GM19455 (cell line): ENCODE results near the gene HOXB6.

Experiments used
- ATAC-seq: cut with Tn5 transposase; IDR thresholded peaks from one replicate; pipeline ENCODE4 v1.9.1; 2021; ENCODE audit not compliant: unreplicated experiment

HOXB6 gene

DNA sequence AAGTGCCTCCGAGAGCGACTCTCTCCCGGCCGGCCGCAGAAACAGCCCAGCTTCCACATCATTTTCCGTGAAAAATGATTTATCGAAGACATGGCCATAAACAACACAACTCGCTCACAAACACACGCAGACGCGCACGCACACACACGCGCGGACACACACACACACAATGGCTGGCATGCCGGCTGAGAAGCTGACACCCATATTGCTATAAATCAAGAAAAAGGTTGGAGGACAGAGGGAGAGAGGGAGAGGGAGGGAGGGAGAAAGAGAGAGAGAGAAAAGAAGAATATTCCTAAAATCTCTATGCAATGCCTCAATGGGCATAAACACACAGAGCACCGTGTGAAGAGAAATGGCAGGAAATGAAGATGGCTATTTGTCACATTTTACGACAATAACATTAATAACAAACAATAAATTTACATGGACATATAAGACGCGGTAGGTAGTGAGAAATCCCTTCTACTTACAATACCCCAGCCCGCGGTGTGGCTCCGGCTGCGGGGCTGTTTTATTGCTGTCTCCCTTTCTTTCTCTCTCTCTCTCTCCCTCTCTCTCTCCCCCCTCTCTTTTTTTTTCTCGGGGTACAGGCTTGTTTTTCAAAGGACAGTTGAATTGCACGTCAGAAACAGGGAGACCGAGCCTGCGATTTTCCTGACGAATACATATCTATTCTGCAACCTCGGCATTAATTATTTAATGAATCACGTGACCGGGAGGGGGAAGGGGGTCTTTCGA, 36.1 kb downstream of the HOXB6 start:
- no peak for ATAC-seq

DNA sequence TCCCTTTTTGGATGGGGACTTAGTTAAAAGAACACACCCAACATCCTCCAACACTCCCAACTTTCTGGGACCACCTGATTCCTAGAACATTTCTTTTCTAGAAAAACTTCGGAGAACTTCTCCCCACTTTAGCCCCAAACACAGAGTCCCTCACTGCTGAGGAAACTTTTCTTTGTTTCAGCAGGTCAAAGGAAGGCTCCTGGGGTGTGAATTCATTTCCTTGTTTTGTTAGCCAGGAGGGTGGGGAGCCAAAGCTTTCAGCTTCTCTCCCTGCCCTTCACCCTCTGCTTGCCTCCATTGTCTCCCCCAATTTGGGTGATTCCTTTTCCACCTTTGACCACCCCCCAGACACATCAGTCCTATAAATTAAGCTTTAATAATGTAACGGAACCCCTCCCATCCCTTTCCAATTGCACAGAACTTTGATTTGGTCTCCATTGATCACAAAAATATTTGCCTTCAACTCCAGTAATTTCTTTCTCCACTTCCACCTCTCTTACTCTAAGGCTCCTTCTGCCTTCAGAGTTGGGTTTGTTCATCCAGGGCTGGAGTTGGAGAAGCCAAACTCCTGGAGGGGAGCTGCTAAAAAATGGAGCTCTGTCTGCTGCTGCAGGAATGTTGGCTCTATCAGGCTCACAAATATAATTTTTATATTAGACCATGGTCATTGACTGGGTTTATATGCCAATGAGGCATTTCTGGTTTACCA, 37.0 kb downstream of the HOXB6 start:
- ATAC-seq: no peak

DNA sequence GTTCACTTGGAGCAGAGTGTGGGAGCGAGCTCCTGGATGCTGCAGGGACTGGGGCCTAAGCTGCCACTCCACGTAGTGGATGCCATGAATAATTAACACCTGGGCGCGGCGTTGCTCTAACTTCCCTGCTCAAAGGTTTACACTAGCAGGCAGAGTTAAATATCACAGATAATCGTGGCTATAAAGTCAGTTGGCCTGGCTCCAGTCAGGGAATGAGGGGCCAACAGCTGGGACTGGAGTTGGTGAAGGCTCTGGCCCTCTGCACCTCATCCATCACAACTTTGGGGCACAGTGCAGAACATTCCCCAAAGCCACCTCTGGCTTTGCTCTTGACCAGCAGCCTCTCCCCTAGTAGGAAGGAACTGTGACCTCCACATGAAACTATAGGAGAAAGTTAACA, 37.6 kb downstream of the HOXB6 start:
- no peak for ATAC-seq

DNA sequence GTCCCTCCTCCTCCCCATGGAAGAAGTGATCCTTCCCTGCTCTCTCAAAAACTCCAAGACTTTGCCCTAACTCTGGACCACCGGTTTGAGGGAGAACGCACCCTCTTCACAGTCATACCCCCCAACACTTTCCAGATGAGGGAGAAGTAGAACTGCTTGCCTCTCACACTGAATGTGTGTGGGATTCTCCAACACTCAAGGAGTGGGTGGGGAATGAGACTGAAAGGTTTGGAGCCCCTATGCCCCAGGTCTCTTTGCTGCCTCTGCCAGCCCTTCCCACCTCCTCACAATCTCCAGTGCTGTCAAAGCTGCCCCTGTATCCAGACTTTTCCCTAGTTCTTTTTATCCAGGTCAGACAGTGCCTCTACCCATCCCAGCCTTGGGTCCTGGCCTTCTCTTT, 38.1 kb downstream of the HOXB6 start:
- no peak for ATAC-seq

DNA sequence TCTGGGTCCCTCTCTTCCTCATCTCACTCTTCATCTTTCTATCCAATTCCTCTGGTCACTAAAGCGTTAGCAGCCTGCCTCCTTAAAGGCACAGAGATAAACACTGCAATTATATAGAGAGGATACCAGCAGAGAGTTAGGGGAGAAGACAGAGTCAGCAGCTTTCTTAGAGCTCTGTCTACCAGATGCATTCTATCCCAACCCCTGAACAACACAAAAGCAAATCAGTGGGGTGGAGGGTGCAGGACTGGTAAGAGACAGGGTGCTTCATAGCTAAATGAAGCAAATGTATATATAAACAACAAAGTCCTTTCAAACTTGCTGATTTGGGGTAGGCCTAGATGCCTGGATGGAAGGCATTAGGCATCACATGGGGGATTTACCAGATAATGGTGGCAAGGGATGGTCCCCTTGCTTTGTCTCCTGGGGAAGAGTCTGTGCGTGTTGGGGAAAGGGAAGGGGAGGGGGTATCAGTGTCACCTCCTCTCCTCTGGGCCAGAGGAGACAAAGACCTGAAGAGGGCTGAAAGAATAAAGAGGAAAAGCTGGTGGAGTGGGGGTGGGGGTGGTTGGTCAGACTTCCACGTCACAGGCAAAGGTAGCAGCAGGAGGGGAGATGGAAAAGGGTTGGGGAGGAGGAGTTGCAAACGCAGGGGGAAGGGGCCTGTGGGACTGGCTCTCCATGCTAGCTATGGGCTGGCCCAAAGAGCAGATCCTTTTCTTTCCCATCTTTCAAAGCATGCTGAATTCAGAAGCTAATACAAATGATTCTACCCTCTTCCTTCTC, 38.7 kb downstream of the HOXB6 start:
- ATAC-seq: no peak

DNA sequence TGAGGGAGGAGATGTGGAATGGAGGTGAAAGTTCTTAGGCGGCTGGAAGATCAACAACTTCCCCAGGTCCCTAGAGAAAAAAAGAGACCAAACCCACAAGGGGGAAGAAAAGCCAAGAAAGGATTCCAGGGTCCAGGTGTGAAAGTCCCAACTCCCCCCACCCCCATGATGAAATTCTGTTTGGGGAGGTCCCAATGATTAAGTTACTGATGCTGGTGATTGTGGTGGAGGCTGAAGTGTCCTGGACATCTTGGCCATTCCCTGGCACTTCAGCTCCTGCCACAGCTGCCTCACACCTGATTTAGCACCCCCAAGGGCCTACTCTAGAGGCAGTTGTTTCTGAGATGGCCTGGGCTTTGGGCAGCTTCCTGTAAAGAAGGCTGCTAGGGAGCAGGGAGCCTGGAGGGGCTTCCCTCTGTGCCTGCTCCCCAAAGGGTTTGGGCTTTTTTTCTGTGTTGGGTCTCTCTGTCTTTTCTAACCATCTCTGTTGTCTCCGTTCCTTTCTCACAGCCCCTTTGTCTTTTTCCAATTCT, 39.7 kb downstream of the HOXB6 start:
- ATAC-seq: no peak

DNA sequence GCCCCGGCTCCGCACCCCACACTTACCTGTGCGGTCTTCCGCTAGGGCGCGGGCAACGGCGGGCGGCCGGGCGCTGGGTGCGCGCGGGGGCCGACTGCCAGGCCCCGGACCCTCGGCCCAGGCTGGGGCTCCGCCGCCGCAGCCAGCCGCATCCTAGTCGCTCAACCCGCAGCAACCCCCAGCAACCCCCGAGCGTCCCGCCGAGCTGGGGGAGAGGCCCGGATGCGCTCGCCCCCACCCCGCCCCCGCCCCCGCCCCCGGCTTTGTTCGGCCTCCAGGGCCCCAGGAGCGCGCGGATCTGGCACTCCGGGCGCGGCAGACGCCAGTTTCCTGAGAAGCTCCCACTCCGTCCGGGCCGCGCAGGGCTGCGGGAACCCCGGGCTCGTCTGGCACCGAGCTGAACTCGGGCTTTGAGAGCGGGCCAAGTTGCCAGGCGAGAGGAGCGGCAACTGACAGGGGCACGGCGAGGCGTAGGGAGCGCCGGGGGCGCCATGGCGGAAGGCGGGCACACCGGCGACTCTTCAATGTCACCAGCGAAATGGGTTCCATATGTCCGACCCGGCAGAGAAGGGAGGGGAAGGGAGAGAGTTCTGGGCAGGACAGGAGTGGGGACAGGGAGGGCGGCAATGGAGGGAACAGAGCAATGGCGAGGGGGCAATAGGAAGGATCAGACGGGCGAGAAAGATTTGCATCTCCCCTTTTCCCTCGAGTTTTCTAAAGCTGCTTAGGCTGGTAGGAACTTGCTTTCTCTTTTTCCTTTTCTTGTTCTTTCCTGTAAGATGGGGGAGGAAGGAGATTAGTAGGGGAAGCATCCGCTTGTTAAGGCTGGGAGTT, 40.4 kb downstream of the HOXB6 start:
- no peak for ATAC-seq

DNA sequence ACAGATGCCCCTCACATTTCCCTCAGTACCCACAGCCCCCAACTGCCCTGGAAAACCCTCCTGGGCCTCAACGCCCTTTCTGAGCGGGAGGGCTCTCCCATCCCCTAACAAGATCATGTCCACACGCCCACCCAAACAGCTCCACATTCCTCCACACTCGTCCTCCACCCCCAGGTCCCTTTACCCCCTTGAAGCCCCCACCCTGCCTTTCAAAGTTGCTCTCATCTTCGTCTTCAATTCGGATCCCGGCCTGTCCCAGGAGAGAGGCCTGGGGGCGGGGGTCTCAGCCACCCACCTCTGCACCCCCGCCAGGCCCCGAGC, 41.0 kb downstream of the HOXB6 start:
- no peak for ATAC-seq

DNA sequence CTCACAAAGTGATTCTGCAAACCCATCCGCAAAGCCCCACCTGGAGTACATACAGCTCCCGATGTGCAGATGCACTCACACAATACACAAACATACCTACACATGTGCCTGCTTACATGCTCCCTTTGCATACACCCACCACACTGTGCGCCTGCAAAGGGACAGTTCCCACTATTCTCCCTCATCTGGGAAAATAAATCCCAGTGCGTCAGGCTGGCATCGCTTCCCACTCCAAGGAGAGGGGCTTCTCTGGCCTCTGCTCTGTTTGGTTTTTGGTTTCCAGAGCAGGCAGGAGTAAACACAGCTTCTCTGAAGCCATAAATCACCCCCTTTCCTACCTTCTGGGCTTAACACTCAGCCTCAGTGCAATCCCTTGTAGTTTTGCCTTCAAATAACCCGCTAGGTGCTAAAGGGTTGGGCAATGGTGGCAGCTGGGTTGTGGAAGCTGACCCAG, 41.4 kb downstream of the HOXB6 start:
- ATAC-seq: no peak

DNA sequence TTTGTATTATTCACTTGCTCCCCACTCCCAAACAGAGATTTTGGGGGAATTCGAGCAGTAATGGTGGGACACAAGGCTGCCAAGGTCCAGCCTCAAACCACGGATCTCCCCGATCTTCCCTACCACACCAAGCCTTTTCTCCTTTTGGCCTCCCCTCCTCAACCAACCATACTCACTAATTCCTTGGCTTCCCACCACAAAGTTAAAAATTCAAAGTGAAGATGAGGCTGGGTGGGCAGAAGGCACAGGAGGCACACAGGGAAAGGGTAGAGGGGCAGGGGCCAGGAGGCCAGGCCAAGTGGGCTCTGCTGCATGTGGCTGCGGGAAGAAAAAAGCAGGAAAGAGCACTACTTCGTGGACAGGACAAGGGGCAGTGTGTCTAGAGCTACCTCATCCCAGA, 41.9 kb downstream of the HOXB6 start:
- ATAC-seq: no peak

DNA sequence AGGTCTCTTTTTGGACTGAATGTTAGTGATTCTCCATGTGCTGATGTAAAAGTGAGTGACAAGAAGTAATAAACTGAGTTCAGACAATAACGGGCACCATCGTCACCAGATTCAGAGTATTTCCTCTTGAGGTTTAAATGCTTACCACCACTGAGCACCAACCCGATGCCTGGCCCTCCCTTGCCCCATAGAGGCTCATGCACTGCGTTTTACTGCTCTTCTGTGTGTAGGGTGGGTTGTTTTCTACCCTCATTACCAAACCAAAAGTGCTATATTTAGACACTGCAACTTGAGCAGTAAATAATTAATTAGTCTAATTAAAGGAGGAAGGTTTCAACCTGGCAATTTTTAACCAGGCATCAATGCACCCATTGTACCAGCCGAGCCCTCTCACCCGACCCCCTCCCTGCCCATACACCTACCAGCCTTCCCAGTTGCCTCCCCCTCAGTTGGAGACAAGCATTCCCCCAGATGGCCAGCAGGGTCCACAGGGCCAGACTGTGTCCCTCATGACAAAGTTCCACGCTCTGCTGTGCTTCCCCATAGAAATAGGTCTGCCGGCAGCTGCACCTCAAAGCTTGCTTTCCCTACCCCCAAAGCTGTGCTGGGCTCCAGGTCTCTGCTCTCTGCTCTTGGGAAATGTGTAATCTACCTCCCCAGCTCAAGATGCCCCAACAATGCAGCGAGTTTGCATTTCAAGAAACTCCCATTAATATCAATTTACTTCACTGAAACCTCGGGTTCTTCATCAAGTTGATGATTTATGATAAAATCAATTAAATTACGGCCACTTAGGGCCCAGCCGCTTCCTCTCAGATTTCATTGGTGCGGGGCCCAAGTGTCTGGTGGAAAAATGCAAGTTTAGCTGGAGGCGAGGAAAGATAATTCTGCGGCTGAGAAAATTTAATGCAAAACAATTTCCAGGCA, 42.6 kb downstream of the HOXB6 start:
- ATAC-seq: no peak

DNA sequence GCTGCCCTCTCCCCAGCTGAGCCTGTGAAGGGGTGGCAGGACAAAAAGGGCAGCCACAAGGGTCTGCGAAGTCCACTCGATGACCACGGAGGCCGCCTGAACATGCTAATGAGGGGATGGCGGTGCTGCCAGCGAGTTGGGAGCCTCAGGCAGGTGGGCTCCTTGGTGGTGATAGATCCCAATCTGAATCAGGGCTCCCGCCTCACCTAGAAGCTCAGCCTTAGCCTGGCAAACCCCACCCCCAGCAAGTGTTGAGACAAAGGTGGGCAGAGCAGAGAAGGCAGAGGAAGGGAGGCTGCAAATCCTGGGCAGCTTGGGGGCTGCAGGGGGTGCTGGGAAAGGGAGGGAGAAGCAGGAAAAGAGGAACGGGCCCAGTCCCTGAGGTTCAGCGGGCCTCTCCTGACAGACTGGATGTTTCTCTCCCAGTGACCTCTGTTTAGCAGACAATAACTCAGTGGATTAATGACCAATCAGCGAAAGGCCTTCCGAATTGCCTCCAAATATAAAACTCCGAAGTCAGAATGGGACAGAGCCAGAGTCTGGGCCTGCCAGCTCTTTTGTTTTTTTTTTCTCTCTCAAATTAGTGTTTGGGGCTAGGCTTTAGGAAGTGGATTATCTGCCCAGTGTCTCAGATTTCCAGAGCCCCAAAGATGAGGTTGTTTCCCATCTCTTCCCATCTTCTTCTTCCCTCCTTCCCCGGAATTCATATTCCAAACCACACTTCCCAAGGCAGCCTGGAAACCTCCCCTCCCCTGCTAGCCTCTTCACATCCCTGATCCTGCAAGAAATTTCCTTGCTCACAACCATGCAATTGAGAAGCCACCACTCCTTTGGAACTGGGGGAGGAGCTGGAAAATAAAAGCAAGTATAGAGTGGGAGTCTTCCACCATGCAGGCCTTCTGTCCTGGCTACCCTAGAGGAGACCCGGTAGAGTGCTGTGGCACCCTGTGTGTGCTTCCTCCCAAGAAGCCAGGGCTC, 44.7 kb downstream of the HOXB6 start:
- ATAC-seq: no peak

DNA sequence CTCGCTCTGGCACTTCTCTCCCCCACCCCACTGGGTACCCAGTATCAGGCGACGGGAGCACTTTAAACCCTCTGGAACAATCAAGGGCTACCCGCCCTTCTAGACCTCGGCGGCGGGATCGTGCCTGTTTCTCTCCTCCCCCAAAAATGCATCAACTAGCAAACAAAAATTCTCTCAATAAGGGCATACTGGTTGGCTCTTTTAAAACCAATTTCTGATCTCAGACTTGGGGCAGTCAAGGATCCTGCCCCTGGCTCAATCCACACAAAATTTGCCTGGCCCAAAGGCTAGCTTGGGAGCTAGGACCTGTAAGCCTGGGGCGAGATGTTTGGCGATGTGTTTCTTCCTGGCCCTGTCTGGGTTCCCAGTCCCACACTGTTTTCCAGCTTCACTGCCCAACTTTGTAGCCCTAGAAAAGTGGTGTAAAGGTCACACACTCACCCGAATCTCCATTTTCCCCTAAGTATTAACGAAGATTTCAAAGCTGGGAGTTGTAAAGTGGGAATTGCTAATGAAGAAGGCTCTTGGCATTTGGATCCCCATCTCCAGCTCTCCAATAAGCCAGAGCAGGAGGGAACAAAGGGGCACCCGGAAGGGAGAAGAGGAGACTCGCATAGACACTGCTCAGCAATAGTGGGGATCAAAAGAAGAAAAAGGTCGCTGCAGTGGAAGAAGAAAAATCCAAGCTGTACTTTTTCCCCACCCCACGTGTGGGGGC, 45.5 kb downstream of the HOXB6 start:
- ATAC-seq: no peak

DNA sequence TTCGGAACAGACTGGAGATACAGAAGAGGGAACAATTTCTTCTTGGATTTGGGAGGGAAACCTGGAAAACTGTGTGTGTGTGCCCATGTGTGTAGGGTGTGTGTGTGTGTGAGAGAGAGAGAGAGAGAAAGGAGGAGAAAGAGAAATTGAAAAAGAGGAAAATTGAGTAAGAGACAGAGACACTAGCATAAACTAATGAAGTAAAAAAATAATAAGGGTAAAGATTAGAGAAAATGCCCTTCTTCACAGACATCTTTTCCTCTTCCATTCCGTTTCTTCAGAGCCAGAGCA, 46.0 kb downstream of the HOXB6 start:
- no peak for ATAC-seq

DNA sequence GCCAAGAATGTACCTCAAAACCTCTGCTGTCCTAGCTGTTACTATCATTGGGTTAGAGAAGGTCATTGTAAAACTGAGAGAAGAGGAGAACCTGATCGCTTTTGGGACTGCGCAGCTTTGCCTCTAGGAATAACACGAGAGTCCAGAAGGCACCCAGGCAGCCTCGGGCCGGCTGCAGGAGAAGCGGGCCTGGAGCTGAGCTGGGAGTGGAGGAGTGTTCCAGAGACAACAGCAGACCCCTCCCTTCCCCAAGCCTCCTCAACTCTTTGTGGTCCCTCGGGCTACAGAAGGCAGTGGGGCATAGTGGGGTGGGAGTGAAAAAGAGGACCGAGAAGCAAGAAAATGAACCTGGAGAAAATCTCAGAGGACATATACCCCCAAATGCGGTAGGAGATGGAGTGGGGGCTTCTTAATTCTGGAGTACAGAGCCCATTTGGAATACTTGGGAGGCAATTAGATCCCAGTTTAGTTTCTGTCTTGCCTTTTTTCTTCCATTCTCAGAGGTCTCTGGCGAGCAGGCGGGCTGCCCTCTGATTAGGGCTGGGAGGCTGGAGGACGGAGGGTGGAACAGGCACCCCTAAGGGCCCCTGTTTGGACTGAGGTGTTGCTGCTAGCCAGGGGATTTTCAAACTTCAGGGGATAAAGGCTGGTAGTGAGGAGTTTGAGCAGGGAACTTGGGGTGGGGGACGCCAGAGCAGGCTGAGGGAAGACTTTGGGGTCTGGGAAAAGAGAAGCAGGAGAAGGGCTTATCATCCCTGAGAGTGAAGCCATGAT, 46.5 kb downstream of the HOXB6 start:
- no peak for ATAC-seq

DNA sequence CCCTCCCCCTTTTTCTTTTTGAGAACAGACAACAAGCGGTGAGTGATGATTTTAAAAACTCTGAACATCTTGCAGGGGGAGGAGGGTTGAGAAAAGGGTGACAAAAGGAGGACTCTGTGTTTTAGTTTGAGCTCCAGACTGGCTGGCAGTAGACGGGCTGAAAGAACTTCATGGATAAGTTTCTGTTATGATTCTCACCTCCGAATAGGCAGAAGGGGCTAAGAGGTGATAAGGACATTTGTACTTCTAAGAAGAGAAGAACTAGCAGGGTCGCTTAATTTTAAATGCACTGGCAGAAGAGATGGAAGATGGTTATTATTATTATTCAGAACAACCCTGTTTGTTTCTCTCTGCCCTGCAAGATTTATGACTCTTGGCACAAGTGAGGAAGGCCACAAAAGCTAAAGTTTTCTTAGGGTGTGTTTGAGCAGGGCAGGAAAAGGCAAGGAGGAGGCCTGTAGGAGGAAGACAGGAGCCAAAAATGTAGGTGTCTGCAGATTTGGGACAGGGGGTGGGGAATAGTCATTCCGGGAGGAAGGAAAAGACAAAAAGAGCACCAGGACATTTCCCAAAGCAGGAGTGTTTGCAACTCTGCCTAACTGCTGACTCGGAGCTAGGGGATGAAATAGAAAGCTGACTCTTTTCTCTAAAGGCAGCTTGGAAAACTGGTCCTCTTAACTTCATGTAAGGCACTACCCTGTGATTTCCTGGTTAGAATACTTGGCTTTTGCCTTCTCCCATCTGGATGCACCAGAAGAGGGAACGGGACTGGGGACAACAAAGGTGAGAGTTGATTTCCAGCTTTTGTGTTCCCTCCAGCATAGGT, 48.0 kb downstream of the HOXB6 start:
- no peak for ATAC-seq

DNA sequence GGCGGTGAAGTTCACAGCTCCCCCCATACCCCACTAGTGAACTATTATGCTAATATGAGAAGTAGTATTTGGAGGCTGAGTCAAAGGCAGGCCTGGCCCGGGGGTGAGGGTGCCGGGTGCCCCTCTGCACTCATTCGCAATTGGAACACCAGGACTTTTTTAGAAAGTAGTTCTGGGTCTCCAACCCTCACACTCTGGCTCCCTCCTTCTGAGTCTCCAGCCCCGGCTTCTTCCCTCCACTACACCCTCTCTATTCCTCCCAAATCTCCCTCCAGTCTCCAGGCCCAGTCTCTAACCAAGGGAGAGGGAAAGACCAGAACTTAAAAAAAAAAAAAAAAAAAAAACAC, 48.6 kb downstream of the HOXB6 start:
- ATAC-seq: no peak
